Measurements from ENCODE around the gene UMODL1.
"Not testable (repeated sequence)": the region's sequence is repeated elsewhere in the genome, so short reads cannot be mapped to it uniquely, and the experiment has no call there.

Gene UMODL1

DNA sequence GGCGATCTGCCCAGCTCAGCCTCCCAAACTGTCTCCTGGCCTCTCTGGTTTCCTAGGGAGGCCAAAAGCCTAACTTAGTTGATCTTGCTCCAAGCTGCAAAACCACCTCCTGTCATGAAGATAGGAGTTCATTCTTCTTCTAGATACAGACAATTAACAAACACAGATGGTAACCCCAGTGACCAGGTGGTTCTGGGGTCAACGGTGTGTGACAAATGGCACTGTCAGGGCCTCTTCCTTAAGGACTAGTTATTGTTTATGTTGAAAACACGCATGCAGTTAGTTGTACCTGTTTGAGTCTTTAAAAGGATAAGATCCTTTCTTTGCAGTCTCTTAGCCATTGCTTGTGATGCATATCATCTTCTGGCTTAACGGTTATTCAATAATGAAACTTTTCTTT is 4.6 kb upstream of the UMODL1 start:
- no peaks in the 10 kb centered on the region for H3K9me3 ChIP-seq (ENCODE audit: control insufficient read depth, low read length)
- H3K4me1 ChIP-seq (ENCODE audit: control insufficient read depth, insufficient read depth, low read length): peaks cover 18% of the 10 kb centered on the region
- no peaks in the 10 kb centered on the region for H3K36me3 ChIP-seq (ENCODE audit: control insufficient read depth, insufficient read depth, low read length)
- no peak overlapping the region for H3K9ac ChIP-seq (ENCODE audit: low read length)
- H3K4me3 ChIP-seq (ENCODE audit: low read length): no peak overlapping the region
- peaks cover 4% of the 10 kb centered on the region for H3K27me3 ChIP-seq (ENCODE audit: control insufficient read depth, insufficient read depth, low read length)

DNA sequence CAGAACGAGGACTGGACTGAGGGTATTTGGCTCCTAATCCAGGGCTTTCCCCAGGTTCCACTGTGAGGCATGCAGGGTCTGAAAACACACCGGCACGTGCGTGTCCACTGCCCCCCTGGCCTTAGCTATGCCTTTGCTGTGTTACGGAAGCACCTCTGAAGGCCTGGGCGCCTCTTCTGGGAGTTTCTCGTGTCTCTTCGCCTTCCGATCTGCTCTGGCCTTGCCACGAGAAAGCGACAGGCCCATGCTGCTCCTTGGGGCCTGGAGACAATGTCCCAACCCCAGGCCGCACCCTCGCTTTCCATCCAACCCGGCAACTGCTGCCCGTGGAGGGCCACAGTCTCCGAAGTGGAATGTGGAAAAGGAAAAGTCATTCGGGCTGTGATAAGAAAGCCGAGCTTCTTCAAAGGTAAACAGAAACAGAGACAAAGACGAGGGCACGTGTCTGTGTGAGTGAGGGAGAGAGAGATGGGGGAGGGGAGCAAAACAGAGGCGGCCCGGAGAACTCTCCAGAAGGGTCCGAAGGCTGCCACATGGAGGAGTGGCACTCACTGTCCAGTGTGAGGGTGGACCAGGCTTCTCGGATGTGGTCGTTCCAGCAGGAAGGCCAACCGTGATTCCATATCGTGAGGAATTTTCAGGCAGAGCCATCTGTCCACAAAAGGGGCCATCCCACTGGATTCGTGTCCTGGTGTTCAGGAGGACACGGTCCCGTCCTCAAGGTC is 3.4 kb upstream of the UMODL1 start:
- Histone ChIP-seq H3K9me3 (ENCODE audit: control insufficient read depth, low read length) (no peaks in the 10 kb centered on the region), H3K27me3 (ENCODE audit: control insufficient read depth, insufficient read depth, low read length) (peaks cover 4% of the 10 kb centered on the region), H3K9ac (ENCODE audit: low read length) (no peak overlapping the region), H3K4me1 (ENCODE audit: control insufficient read depth, insufficient read depth, low read length) (peaks cover 18% of the 10 kb centered on the region), H3K36me3 (ENCODE audit: control insufficient read depth, insufficient read depth, low read length) (no peaks in the 10 kb centered on the region), H3K4me3 (ENCODE audit: low read length) (no peak overlapping the region)

DNA sequence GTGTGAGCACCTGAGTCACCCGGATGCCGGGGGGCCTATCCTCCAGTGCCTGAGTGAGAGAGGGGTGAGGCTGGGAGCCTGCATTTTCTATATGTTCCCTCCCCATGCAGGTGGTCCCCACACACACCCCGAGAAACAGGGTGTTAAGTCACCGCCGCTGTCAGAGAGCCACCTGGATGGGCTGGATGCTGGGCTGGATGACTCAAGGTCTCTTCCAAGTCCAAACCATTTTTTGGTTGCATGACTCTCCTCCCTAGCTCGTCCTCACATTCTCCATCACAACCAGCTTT is 2.9 kb upstream of the UMODL1 start:
- H3K4me3 ChIP-seq (ENCODE audit: low read length): no peak overlapping the region
- H3K27me3 ChIP-seq (ENCODE audit: control insufficient read depth, insufficient read depth, low read length): peaks cover 4% of the 10 kb centered on the region
- no peaks in the 10 kb centered on the region for H3K9me3 ChIP-seq (ENCODE audit: control insufficient read depth, low read length)
- H3K4me1 ChIP-seq (ENCODE audit: control insufficient read depth, insufficient read depth, low read length): peaks cover 13% of the 10 kb centered on the region
- no peak overlapping the region for H3K9ac ChIP-seq (ENCODE audit: low read length)
- no peaks in the 10 kb centered on the region for H3K36me3 ChIP-seq (ENCODE audit: control insufficient read depth, insufficient read depth, low read length)

DNA sequence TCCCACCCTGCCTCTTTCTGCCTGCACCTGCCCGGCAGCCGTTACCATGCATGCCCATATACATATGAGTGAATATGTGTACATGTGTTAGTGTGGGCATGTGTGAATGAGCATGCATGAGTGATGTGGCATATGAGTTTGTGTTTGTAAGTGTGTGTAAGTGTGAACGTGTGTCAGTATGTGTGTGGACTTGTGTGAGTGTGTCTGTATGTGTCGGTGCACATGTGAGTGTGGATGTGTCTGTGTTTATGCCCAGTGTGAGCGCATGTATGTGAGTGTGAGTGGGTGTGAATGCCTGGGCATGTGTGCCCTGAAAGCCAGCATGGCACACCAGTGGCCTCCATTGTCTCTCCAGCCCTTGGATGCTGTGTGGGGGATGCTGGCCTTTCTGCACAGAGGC is 2.5 kb upstream of the UMODL1 start:
- Histone ChIP-seq H3K27me3 (ENCODE audit: control insufficient read depth, insufficient read depth, low read length) (peaks cover 4% of the 10 kb centered on the region), H3K36me3 (ENCODE audit: control insufficient read depth, insufficient read depth, low read length) (no peaks in the 10 kb centered on the region), H3K4me1 (ENCODE audit: control insufficient read depth, insufficient read depth, low read length) (peaks cover 9% of the 10 kb centered on the region), H3K4me3 (ENCODE audit: low read length) (no peak overlapping the region), H3K9ac (ENCODE audit: low read length) (no peak overlapping the region), H3K9me3 (ENCODE audit: control insufficient read depth, low read length) (no peaks in the 10 kb centered on the region)

DNA sequence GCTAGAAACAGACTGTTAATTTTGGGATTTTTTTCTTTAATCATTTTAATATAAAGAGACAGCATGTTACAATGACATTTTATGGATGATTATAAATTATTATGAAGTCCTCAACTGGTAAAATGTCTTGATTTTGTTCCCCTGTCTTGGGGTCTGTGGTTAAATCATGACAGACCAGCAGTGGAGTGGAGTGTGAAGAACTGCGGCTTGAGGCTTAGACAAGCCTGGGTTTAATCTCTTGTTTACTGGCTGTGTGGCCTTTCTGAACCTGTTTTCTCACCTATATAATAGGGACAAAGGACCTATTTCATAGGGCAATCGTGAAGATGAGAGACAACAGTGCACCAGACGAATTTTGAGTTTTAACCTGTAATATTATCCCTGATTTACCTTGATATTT is 1.8 kb upstream of the UMODL1 start:
- Histone ChIP-seq H3K9ac (ENCODE audit: low read length) (no peak overlapping the region), H3K36me3 (ENCODE audit: control insufficient read depth, insufficient read depth, low read length) (no peaks in the 10 kb centered on the region), H3K27me3 (ENCODE audit: control insufficient read depth, insufficient read depth, low read length) (peaks cover 6% of the 10 kb centered on the region), H3K4me3 (ENCODE audit: low read length) (no peak overlapping the region), H3K4me1 (ENCODE audit: control insufficient read depth, insufficient read depth, low read length) (peaks cover 2% of the 10 kb centered on the region), H3K9me3 (ENCODE audit: control insufficient read depth, low read length) (no peaks in the 10 kb centered on the region)

DNA sequence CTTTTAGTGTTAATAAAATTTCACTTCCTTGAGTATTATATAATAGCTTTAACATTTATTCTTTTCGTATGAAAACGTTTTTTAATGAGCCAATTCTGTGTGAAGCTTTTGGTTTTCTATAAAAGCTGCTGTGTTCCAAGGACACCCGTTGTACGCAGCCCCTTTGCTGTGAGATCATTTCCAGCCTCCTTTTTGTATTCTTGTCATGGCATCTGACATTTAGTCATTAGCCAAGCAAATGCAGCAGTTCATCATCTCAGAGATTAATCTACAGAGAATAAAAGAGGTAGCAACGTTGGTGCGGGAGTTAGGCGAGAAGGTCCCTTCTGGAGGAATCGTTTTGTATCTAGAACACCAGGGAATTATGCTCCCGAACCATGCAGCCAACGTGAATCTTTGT is 1.3 kb upstream of the UMODL1 start:
- H3K9ac ChIP-seq (ENCODE audit: low read length): no peak overlapping the region
- H3K36me3 ChIP-seq (ENCODE audit: control insufficient read depth, insufficient read depth, low read length): no peaks in the 10 kb centered on the region
- no peak overlapping the region for H3K4me3 ChIP-seq (ENCODE audit: low read length)
- no peaks in the 10 kb centered on the region for H3K4me1 ChIP-seq (ENCODE audit: control insufficient read depth, insufficient read depth, low read length)
- H3K9me3 ChIP-seq (ENCODE audit: control insufficient read depth, low read length): no peaks in the 10 kb centered on the region
- peaks cover 6% of the 10 kb centered on the region for H3K27me3 ChIP-seq (ENCODE audit: control insufficient read depth, insufficient read depth, low read length)

DNA sequence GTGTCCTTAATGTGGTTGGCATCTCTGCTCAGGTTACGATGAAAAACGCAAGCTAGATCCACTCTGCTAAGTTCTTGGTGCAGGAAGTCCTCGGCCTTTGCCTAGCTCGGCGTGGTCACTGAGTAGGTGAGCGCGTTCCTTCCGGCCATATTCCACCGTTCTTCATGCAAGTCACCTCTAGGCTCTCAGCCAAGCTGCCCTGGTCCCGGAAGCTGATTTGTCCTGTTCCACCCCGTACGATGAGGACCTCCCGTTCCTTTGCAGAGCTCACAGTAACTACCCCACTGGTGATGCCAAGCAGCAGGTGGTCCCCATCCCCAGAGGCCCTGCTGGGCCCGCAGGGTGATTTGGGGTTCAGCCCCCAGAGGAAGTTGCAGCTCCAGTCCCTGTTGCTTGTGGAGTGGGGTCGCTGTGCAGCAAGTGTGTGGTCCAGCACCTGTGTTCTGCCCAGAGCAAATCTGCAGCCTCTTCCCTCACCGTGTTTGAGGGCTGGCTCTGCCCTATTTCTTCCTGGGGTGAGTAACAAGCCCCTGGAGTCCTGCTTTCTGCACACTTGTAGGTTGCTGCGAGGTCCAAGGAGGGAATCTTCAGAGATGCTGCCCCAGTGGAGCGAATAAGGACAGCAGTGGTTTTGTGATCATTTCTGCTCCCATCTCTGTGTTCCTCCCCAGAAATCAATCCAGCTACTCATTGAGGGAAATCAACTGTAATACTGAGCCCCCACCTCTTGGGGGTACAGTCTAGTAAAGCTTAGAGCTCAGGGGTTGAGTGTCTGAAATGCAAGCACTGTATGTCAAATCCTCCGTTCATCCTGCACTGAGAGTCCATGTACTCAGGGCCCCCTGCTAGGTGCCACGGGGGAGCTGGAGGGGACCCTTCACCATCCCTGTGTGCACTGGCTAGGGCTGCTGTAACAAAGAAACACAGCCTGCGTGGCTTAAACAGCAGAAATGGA is 2.3 kb downstream of the UMODL1 start:
- no peaks in the 10 kb centered on the region for H3K36me3 ChIP-seq (ENCODE audit: control insufficient read depth, insufficient read depth, low read length)
- no peaks in the 10 kb centered on the region for H3K4me1 ChIP-seq (ENCODE audit: control insufficient read depth, insufficient read depth, low read length)
- peaks cover 6% of the 10 kb centered on the region for H3K27me3 ChIP-seq (ENCODE audit: control insufficient read depth, insufficient read depth, low read length)
- no peaks in the 10 kb centered on the region for H3K9me3 ChIP-seq (ENCODE audit: control insufficient read depth, low read length)
- H3K4me3 ChIP-seq (ENCODE audit: low read length): no peak overlapping the region
- H3K9ac ChIP-seq (ENCODE audit: low read length): no peak overlapping the region

DNA sequence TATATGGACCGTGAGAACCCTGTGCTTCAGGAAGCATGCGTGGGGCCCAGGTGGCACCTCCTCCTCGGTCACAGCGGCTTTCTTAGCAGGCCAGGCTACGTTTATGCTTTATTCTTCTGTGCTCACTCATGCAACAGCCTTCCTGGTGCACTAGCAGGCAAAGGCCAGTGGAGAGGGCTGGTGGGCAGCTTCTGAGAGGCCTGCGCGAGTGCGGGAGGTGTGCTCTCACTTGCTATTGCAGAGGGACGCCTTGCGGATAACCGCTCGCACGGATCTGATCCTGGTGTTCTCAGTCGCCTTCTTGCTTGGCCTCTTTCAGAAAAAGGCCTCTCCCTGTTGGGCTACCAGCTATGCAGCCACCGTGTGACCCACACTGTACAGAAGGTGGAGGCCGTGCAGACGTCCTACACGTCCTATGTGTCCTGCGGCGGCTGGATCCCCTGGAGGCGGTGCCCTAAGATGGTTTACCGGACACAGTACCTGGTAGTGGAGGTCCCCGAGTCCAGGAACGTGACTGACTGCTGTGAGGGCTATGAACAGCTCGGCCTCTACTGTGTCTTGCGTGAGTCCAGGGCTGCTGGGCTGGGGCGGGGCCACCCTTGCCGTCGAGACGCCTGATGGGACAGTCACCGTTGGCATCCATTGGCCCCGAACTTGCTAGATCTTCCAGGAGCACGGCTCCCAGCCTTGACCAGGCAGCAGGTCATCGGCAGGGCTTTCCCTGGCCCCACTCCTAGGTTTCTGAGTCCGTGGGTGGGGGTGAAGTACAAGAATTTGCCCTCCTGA is 4.8 kb downstream of the UMODL1 start:
- no peaks in the 10 kb centered on the region for H3K9me3 ChIP-seq (ENCODE audit: control insufficient read depth, low read length)
- H3K9ac ChIP-seq (ENCODE audit: low read length): no peak overlapping the region
- no peaks in the 10 kb centered on the region for H3K36me3 ChIP-seq (ENCODE audit: control insufficient read depth, insufficient read depth, low read length)
- peaks cover 8% of the 10 kb centered on the region for H3K4me1 ChIP-seq (ENCODE audit: control insufficient read depth, insufficient read depth, low read length)
- no peak overlapping the region for H3K4me3 ChIP-seq (ENCODE audit: low read length)
- H3K27me3 ChIP-seq (ENCODE audit: control insufficient read depth, insufficient read depth, low read length): peaks cover 5% of the 10 kb centered on the region

DNA sequence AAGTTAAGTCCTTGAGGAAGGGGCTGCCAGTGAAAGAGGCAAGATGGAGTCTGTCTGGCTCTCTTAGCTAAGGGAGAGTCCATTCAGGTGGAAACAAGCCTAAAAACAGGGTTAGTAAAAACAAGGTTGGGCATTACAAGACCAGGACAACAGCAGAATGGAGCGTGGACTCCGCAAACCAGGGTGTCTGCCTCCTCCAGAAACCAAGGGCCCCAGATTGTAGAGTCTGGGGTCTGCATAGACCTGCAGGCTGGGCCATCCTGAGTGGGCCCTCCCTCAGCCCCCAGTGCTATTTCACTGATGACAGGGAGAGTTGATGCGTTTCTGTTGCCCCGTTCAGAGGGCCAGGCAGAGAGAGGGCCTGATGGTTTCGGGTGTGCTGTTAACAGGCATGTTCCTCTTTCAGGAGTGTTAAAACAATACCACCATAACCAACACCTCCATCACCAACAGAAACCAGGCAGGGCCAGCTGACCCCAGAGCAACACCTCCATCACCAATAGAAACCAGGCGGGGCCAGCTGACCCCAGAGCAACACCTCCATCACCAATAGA is 6.6 kb downstream of the UMODL1 start:
- H3K36me3 ChIP-seq (ENCODE audit: control insufficient read depth, insufficient read depth, low read length); H3K4me1 ChIP-seq (ENCODE audit: control insufficient read depth, insufficient read depth, low read length); H3K27me3 ChIP-seq (ENCODE audit: control insufficient read depth, insufficient read depth, low read length); H3K9me3 ChIP-seq (ENCODE audit: control insufficient read depth, low read length); H3K9ac ChIP-seq (ENCODE audit: low read length); H3K4me3 ChIP-seq (ENCODE audit: low read length): not testable (repeated sequence)

DNA sequence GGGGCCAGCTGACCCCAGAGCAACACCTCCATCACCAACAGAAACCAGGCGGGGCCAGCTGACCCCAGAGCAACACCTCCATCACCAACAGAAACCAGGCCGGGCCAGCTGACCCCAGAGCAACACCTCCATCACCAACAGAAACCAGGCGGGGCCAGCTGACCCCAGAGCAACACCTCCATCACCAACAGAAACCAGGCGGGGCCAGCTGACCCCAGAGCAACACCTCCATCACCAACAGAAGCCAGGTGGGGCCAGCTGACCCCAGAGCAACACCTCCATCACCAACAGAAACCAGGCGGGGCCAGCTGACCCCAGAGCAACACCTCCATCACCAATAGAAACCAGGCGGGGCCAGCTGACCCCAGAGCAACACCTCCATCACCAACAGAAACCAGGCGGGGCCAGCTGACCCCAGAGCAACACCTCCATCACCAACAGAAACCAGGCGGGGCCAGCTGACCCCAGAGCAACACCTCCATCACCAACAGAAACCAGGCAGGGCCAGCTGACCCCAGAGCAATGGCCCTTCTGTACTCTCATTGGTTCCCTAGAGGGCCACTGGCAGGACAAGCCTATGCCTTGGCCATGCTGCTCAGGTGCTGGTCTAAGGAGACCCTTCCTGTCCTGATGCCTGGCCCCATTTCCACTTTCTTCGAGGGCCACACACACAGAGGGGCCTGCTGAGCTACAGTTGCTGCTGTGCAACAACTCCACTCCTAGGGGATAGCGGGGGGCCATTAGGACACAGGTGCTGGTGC is 7.3 kb downstream of the UMODL1 start:
- not testable (repeated sequence) for H3K4me3 ChIP-seq (ENCODE audit: low read length); H3K9ac ChIP-seq (ENCODE audit: low read length); H3K36me3 ChIP-seq (ENCODE audit: control insufficient read depth, insufficient read depth, low read length); H3K27me3 ChIP-seq (ENCODE audit: control insufficient read depth, insufficient read depth, low read length); H3K9me3 ChIP-seq (ENCODE audit: control insufficient read depth, low read length); H3K4me1 ChIP-seq (ENCODE audit: control insufficient read depth, insufficient read depth, low read length)
